ENCODE measurements around the gene KLHDC7A.

KLHDC7A gene

GRCh38 chr1:18534810-18535205 lies 54.1 kb downstream of the KLHDC7A start:
- DNase-seq, result no peak
- intact Hi-C loops (cut with DNase I), result no loop called here
